Nephron progenitor cell (in vitro differentiated cells): ENCODE results near the gene DHRS3.
A peak's percentile ranks its signal among the peaks of the same experiment; 100 is the strongest.

Source experiments
- DNase-seq: peaks from one replicate; pipeline ENCODE4 v3.0.0; 2021
- H3K27ac Mint-ChIP-seq: 2 replicates; pipeline ENCODE4 v1.8.0; 2021; ENCODE audit warnings: mild to moderate bottlenecking, moderate library complexity, mixed read lengths
- H3K27me3 Mint-ChIP-seq: 2 replicates; pipeline ENCODE4 v1.8.0; 2021; ENCODE audit warnings: mild to moderate bottlenecking, low read depth, mixed read lengths; ENCODE audit not compliant: poor library complexity
- H3K36me3 Mint-ChIP-seq: 2 replicates; pipeline ENCODE4 v1.8.0; 2021; ENCODE audit warnings: low read depth, mixed read lengths
- H3K4me1 Mint-ChIP-seq: 2 replicates; pipeline ENCODE4 v1.8.0; 2021; ENCODE audit warnings: mixed read lengths
- H3K4me3 Mint-ChIP-seq: 2 replicates; pipeline ENCODE4 v1.8.0; 2021; ENCODE audit warnings: mild to moderate bottlenecking, moderate library complexity, mixed read lengths
- H3K9me3 Mint-ChIP-seq: 2 replicates; pipeline ENCODE4 v1.8.0; 2021; ENCODE audit warnings: mild to moderate bottlenecking, moderate library complexity, mixed read lengths
- CTCF ChIP-seq: fragments of 200-600 bp; sonication (generic); IDR thresholded peaks from 2 replicates; pipeline ENCODE4 v1.5.0; 2021; ENCODE audit warnings: antibody characterized with exemption

Gene DHRS3

GRCh38 chr1:12621346-12622335 lies 3.6 kb upstream of the DHRS3 start:
- peaks cover 11% of the 10 kb centered on the region for H3K27me3 Mint-ChIP-seq
- no peaks in the 10 kb centered on the region for H3K9me3 Mint-ChIP-seq
- H3K27ac Mint-ChIP-seq: peak overlapping the region; percentile 89
- no peaks in the 10 kb centered on the region for H3K36me3 Mint-ChIP-seq
- H3K4me1 Mint-ChIP-seq: peaks cover 68% of the 10 kb centered on the region
- no peak for DNase-seq
- no peak for TF ChIP-seq CTCF
- H3K4me3 Mint-ChIP-seq: no peak overlapping the region

GRCh38 chr1:12620931-12621330 lies 2.9 kb upstream of the DHRS3 start:
- Mint-ChIP-seq H3K4me1 (peaks cover 74% of the 10 kb centered on the region), H3K4me3 (no peak overlapping the region), H3K27me3 (peaks cover 11% of the 10 kb centered on the region), H3K36me3 (no peaks in the 10 kb centered on the region), H3K9me3 (no peaks in the 10 kb centered on the region), H3K27ac (no peak overlapping the region)
- no peak for TF ChIP-seq CTCF
- no peak for DNase-seq

DNA sequence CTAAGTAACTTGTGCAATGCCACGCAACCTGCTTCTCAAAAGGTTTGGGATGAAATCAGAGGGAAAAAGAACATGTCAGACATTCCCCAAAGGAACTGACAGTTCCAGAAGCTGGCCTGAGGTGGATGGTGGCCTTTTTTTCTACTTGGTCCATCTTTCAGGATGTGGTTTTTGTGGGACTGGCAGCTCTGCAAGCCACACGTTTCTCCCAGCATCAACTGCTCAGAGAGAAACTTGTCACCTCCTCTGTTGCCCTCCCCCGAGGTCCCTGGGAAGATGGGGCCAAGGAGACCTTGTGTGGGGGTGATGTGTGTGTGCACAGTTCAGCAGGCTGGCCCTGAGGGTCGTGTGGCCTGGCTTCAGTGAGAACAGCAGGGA lies 2.5 kb upstream of the DHRS3 start:
- peaks cover 79% of the 10 kb centered on the region for H3K4me1 Mint-ChIP-seq
- no peak for DNase-seq
- no peaks in the 10 kb centered on the region for H3K36me3 Mint-ChIP-seq
- H3K27ac Mint-ChIP-seq: no peak overlapping the region
- no peaks in the 10 kb centered on the region for H3K9me3 Mint-ChIP-seq
- H3K4me3 Mint-ChIP-seq: no peak overlapping the region
- no peak for TF ChIP-seq CTCF
- H3K27me3 Mint-ChIP-seq: peaks cover 11% of the 10 kb centered on the region

DNA sequence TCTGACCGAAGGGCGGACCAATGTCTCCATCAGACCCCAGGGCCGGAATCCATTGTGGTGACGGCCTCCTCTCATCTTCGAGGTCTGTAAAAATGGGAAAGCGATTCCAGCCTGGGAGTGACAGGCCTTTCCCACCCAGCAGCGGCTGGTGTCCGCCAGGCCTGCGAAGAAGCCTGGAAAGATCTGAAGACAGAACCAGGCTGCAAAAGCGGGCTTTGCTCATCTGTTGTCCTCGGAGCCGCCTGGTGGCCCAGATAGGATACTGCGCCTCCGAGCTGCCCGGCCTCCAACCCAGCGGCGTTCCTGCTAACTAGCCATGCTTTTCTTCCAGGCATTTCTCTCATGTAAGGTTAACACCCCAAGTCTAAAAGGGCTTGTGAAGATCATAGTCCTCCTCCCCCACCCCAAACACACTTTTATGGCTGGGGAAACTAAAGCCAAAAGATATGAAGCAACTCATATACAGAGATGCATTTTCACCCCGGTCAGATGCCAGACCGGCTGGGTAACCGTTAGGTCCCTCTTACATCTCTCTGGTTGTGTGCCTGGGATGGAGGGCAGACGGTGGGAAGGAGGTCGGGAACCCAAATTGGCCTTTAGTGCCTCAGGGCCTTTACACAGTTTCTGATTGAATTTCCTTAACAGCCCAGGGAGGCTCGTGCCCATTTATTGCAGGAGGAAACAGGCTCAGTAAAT lies 1.9 kb upstream of the DHRS3 start:
- peaks cover 84% of the 10 kb centered on the region for H3K4me1 Mint-ChIP-seq
- H3K27me3 Mint-ChIP-seq: peaks cover 11% of the 10 kb centered on the region
- no peak overlapping the region for H3K27ac Mint-ChIP-seq
- H3K4me3 Mint-ChIP-seq: peak overlapping the region; percentile 96
- peak; percentile 87 for DNase-seq
- peak; percentile 92 for TF ChIP-seq CTCF
- no peaks in the 10 kb centered on the region for H3K36me3 Mint-ChIP-seq
- no peaks in the 10 kb centered on the region for H3K9me3 Mint-ChIP-seq

GRCh38 chr1:12618965-12619791 lies 1.2 kb upstream of the DHRS3 start:
- H3K27me3 Mint-ChIP-seq: peaks cover 11% of the 10 kb centered on the region
- peaks cover 84% of the 10 kb centered on the region for H3K4me1 Mint-ChIP-seq
- DNase-seq: peak; percentile 57
- TF ChIP-seq CTCF: no peak
- H3K36me3 Mint-ChIP-seq: no peaks in the 10 kb centered on the region
- peak overlapping the region; percentile 96 for H3K4me3 Mint-ChIP-seq
- no peaks in the 10 kb centered on the region for H3K9me3 Mint-ChIP-seq
- H3K27ac Mint-ChIP-seq: peak overlapping the region; percentile 94
